OCI-LY7 (cell line): ENCODE measurements around the gene EEIG1. TPM values are rescaled to one million over a fixed set of nuclear protein-coding genes. Genes with fewer than 3 reads are reported as not detected.

Source experiments
- BruUV-seq: library from RNA; stranded (reverse); fragments of 400-500 nt; replicated peaks from 2 replicates; lab custom pipeline; 2021; lab: Mats Ljungman, UMichigan
- CTCF ChIA-PET: fragments of 300-600 bp; sonication (Branson Sonifier 250); formaldehyde crosslinking; loops from one replicate; lab custom pipeline; 2022; ENCODE audit warnings: antibody characterized with exemption; ENCODE audit not compliant: unreplicated experiment; lab: Charles Lee
- POLR2A ChIA-PET: fragments of 300-600 bp; sonication (Branson Sonifier 250); formaldehyde crosslinking; loops from one replicate; lab custom pipeline; 2022; ENCODE audit warnings: antibody characterized with exemption; lab: Charles Lee
- DNase-seq: peaks from one replicate; pipeline ENCODE4 v3.0.0-alpha.2; 2015; ENCODE audit warnings: low spot score
- H2AFZ ChIP-seq: fragments of 200-600 bp; sonication (generic), shearing (Covaris generic); 2 replicates; pipeline ENCODE4 v1.6.1; 2014; ENCODE audit warnings: mild to moderate bottlenecking, antibody characterized with exemption, low read length, moderate library complexity
- H3K27ac ChIP-seq: fragments of 200-600 bp; sonication (generic); 2 replicates; pipeline ENCODE4 v1.5.1; 2014; ENCODE audit warnings: mixed run types, low read depth, mild to moderate bottlenecking, moderate library complexity, low read length, inconsistent platforms; ENCODE audit not compliant: poor library complexity, severe bottlenecking
- H3K36me3 ChIP-seq: fragments of 200-600 bp; sonication (generic); 2 replicates; pipeline ENCODE4 v1.6.1; 2014; ENCODE audit warnings: mild to moderate bottlenecking, antibody characterized with exemption, low read length, moderate library complexity, mixed read lengths; ENCODE audit not compliant: insufficient read depth
- H3K4me1 ChIP-seq: fragments of 200-600 bp; sonication (generic); 2 replicates; pipeline ENCODE4 v1.5.1; 2014; ENCODE audit warnings: mild to moderate bottlenecking, low read length; ENCODE audit not compliant: insufficient read depth, poor library complexity, severe bottlenecking
- H3K4me2 ChIP-seq: fragments of 200-600 bp; sonication (generic); 2 replicates; pipeline ENCODE4 v1.6.1; 2014; ENCODE audit warnings: mild to moderate bottlenecking, low read length
- H3K4me3 ChIP-seq: fragments of 200-600 bp; sonication (generic); 2 replicates; pipeline ENCODE4 v1.5.1; 2014; ENCODE audit warnings: mild to moderate bottlenecking, low read depth, low read length; ENCODE audit not compliant: poor library complexity, severe bottlenecking
- H3K79me2 ChIP-seq: fragments of 200-600 bp; sonication (generic); 2 replicates; pipeline ENCODE4 v1.6.1; 2016; ENCODE audit warnings: low read depth, mild to moderate bottlenecking, low read length, moderate library complexity, mixed read lengths; ENCODE audit not compliant: insufficient read depth
- H3K9me2 ChIP-seq: fragments of 200-600 bp; sonication (generic); 2 replicates; pipeline ENCODE4 v1.6.1; 2016; ENCODE audit warnings: mild to moderate bottlenecking, low read length, mixed read lengths; ENCODE audit not compliant: insufficient read depth
- H3K9me3 ChIP-seq: fragments of 200-600 bp; sonication (generic); 2 replicates; pipeline ENCODE4 v1.6.1; 2014; ENCODE audit warnings: mild to moderate bottlenecking, mixed run types, low read length, mixed read lengths
- H4K20me1 ChIP-seq: fragments of 200-600 bp; sonication (generic); 2 replicates; pipeline ENCODE4 v1.6.1; 2014; ENCODE audit warnings: mild to moderate bottlenecking, antibody characterized with exemption, low read length, moderate library complexity, mixed read lengths; ENCODE audit not compliant: insufficient read depth
- CTCF ChIP-seq: fragments of 200-600 bp; sonication (generic); conservative IDR thresholded peaks from 2 replicates; pipeline ENCODE4 v1.5.1; 2014; ENCODE audit warnings: mild to moderate bottlenecking, antibody characterized with exemption, low read length, moderate library complexity, mixed read lengths
- EZH2phosphoT487 ChIP-seq: fragments of 200-600 bp; sonication (generic); IDR thresholded peaks from 2 replicates; pipeline ENCODE4 v1.6.1; 2018; ENCODE audit warnings: low read depth, borderline replicate concordance, mild to moderate bottlenecking, mixed run types, antibody characterized with exemption, low read length, moderate library complexity, mixed read lengths
- intact Hi-C: fragments of 100-400 bp; cut with micrococcal nuclease; formaldehyde crosslinking; loops from one replicate; pipeline ENCODE4 v1.10.0; 2022; ENCODE audit not compliant: unreplicated experiment
- total RNA-seq, 2 experiments: library from RNA; depleted of rRNA in 1 of 2; stranded (reverse); fragments of >200 nt in 1 of 2; shearing (Covaris generic) in 1 of 2; gene quantifications; 2 replicates each; pipeline ENCODE4 v1.2.3, GENCODE V29; 2014 to 2022

The EEIG1 gene
- total RNA-seq, 2 experiments from 2014 or later = 25.8 to 60.1 TPM

GRCh38 chr9:127973169-127974000, 7.4 kb downstream of the EEIG1 start:
- no peaks in the 10 kb centered on the region for H3K9me2 ChIP-seq
- peaks cover 96% of the 10 kb centered on the region for H3K4me1 ChIP-seq
- H3K9me3 ChIP-seq = no peaks in the 10 kb centered on the region
- ChIA-PET CTCF (no interaction called here), POLR2A (interaction anchor here (1.1 to 1.7 kb wide), 3 partner anchors 18 to 100 kb away, joined by 3 to 4 read pairs (median 3); no protein-coding TSS in a partner anchor)
- no TSS peak for BruUV-seq
- peak overlapping the region; percentile 80 for H3K4me3 ChIP-seq
- H3K27ac ChIP-seq = peak overlapping the region; percentile 95
- peaks cover 30% of the 10 kb centered on the region; the same call in 1 of the 2 replicates for H4K20me1 ChIP-seq
- no peak for DNase-seq
- intact Hi-C loops = no loop called here
- H2AFZ ChIP-seq = no peak overlapping the region
- peak overlapping the region; percentile 84 for H3K4me2 ChIP-seq
- TF ChIP-seq EZH2phosphoT487 (no peak), CTCF (no peak)
- H3K79me2 ChIP-seq = peaks cover 87% of the 10 kb centered on the region
- H3K36me3 ChIP-seq = peaks cover 58% of the 10 kb centered on the region

GRCh38 chr9:127972236-127972871, 8.4 kb downstream of the EEIG1 start:
- Histone ChIP-seq H3K36me3 (peaks cover 52% of the 10 kb centered on the region), H4K20me1 (peaks cover 24% of the 10 kb centered on the region; the same call in 1 of the 2 replicates), H3K4me2 (peak overlapping the region; percentile 84), H2AFZ (no peak overlapping the region), H3K9me3 (no peaks in the 10 kb centered on the region), H3K4me3 (peak overlapping the region; percentile 80), H3K4me1 (peaks cover 100% of the 10 kb centered on the region), H3K9me2 (no peaks in the 10 kb centered on the region), H3K27ac (peak overlapping the region; percentile 95), H3K79me2 (peaks cover 87% of the 10 kb centered on the region)
- no peak for DNase-seq
- TF ChIP-seq EZH2phosphoT487 = no peak
- TF ChIP-seq CTCF = no peak
- POLR2A ChIA-PET = interaction anchor here (0.5 to 2.8 kb wide), 5 partner anchors 9 to 101 kb away, joined by 3 to 19 read pairs (median 4); partner anchors contain the start of gene EEIG1
- CTCF ChIA-PET = no interaction called here
- intact Hi-C loops = no loop called here
- no TSS peak for BruUV-seq
